ENCODE data around the gene INTU.

INTU gene

GRCh38 chr4:127623797-127624083 is 9.0 kb upstream of the INTU start:
- DNase-seq (ENCODE audit: extremely low read depth, low read depth) = no peak
- TF ChIP-seq CTCF (IDR thresholded peaks at IDR 0.05; ENCODE audit: low read depth, low read length, missing control alignments) = no peak
- H3K4me3 ChIP-seq (replicated peaks; ENCODE audit: low read depth, low read length) = peak overlapping the region; percentile 63

- DNase-seq (ENCODE audit: extremely low read depth, low read depth) = no peak
- TF ChIP-seq CTCF (IDR thresholded peaks at IDR 0.05; ENCODE audit: low read depth, low read length, missing control alignments) = no peak
- peak overlapping the region; percentile 63 for H3K4me3 ChIP-seq (replicated peaks; ENCODE audit: low read depth, low read length)
Observed at GRCh38 chr4:127624173-127624572, 8.6 kb upstream of the INTU start.

DNA sequence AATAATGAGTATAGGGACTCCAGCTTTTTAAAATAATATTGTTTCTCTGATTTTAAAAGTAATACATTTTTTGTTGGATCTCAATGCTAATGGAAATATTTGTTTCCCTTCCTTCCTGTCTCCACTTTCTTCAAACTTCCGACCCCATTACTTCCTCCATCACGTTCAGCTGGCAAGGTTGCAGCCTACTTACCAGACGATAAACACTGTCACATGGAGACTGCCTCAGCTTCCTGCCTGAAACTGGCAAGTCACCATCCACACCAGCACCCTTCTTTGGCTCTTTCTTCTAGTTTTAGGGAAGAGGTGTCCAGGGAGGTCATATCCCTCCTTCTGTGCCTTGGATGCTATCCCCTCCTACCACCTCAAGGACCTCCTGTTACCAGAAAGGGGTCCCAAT is 3.4 kb upstream of the INTU start:
- no peak overlapping the region for H3K4me3 ChIP-seq (replicated peaks; ENCODE audit: low read depth, low read length)
- DNase-seq (ENCODE audit: extremely low read depth, low read depth) = no peak
- TF ChIP-seq CTCF (IDR thresholded peaks at IDR 0.05; ENCODE audit: low read depth, low read length, missing control alignments) = no peak

- H3K4me3 ChIP-seq (replicated peaks; ENCODE audit: low read depth, low read length) = no peak overlapping the region
- no peak for TF ChIP-seq CTCF (IDR thresholded peaks at IDR 0.05; ENCODE audit: low read depth, low read length, missing control alignments)
- DNase-seq (ENCODE audit: extremely low read depth, low read depth) = no peak
Observed at GRCh38 chr4:127630152-127630551, 2.6 kb upstream of the INTU start.

DNA sequence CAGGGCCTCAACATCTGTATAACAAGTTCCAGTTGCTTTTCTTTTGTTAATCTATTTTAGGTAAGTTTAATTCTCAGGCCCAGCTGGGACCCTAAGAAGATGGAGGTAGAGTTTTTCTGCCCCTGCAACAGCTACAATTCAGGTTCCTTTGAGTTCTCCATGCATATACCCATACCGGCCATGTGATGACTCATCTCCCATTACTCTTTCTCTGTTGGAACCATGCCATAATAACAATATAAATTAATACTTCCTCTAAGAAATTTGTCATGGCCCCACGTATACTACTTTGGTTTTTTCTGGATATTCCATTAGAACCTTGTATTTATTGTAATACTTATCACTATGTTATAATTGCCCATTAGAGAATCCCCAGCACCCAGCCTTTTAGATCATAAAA is 1.3 kb upstream of the INTU start:
- DNase-seq (ENCODE audit: extremely low read depth, low read depth) = no peak
- H3K4me3 ChIP-seq (replicated peaks; ENCODE audit: low read depth, low read length) = no peak overlapping the region
- no peak for TF ChIP-seq CTCF (IDR thresholded peaks at IDR 0.05; ENCODE audit: low read depth, low read length, missing control alignments)

- no peak overlapping the region; the same call in 1 of the 2 replicates for H3K4me3 ChIP-seq (replicated peaks; ENCODE audit: low read depth, low read length)
- TF ChIP-seq CTCF (IDR thresholded peaks at IDR 0.05; ENCODE audit: low read depth, low read length, missing control alignments) = no peak
- no peak for DNase-seq (ENCODE audit: extremely low read depth, low read depth)
Observed at GRCh38 chr4:127634181-127634580, 1.4 kb downstream of the INTU start.

DNA sequence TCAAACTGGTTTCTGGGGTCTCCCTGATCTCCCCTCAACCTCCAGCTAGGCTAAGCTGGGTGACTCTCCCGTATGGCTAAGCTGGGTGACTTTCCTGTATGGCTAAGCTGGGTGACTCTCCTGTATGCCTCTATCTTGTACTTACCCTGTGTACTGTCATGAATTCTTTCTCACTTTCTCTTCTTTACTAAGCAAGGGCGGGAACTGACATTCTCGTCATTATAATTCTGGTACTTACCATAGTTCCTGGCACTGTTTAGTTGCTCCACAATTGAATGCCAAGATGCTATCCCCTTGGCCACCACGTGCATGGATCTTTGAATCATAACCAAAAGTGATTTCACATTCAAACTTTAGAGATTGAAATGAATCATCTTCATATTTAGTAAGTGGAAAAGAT is 8.8 kb downstream of the INTU start:
- no peak overlapping the region for H3K4me3 ChIP-seq (replicated peaks; ENCODE audit: low read depth, low read length)
- no peak for DNase-seq (ENCODE audit: extremely low read depth, low read depth)
- TF ChIP-seq CTCF (IDR thresholded peaks at IDR 0.05; ENCODE audit: low read depth, low read length, missing control alignments) = no peak

Data from HFF-Myc (cell line).